GM18508 (cell line): Measurements from ENCODE around the gene R3HDM2.
"Not testable (repeated sequence)": the region's sequence is repeated elsewhere in the genome, so short reads cannot be mapped to it uniquely, and the experiment has no call there.

Source experiments
- ATAC-seq: cut with Tn5 transposase; IDR thresholded peaks from one replicate; pipeline ENCODE4 v1.9.1; 2021; ENCODE audit warnings: moderate number of reproducible peaks; ENCODE audit not compliant: insufficient read depth, unreplicated experiment

Gene R3HDM2

DNA sequence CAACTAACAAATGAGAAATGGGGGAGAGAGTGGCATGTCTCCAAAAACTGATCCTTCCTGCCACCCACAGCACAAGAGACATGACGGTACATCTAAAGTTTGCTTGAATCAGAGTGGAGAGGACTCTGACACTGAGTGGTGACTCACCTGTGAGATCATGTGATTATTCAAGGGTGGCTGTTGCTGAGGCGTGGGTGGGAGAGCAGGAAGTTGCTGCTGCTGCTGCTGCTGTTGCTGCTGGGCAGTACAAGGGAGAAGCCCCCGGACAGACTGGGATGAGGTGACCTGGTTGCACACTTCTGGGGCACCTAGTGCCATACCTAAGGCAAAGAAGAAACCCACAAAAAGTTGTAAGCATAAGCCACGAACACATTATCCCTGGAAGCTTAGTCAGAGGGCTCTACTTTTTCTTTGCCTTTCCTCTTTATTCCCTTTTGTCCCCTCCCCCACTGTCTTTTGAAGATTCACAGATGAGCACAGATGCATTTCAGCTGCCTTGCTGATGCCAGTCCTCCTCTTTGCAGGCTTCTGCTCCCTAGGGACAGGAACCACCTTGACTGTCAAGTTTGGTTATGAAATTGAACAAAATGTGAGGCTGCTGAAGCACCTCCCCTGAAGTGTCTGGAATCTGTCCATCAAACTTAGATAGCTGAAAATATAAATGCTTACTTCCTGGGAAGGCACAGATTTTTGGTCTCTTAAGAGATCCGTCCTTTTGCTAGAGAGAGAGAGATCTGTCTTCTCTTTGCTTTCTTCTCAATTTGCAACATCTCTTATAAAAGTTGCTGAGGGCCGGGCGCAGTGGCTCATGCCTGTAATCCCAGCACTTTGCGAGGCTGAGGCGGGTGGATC is 150.4 kb downstream of the R3HDM2 start:
- ATAC-seq: peak; percentile 71

DNA sequence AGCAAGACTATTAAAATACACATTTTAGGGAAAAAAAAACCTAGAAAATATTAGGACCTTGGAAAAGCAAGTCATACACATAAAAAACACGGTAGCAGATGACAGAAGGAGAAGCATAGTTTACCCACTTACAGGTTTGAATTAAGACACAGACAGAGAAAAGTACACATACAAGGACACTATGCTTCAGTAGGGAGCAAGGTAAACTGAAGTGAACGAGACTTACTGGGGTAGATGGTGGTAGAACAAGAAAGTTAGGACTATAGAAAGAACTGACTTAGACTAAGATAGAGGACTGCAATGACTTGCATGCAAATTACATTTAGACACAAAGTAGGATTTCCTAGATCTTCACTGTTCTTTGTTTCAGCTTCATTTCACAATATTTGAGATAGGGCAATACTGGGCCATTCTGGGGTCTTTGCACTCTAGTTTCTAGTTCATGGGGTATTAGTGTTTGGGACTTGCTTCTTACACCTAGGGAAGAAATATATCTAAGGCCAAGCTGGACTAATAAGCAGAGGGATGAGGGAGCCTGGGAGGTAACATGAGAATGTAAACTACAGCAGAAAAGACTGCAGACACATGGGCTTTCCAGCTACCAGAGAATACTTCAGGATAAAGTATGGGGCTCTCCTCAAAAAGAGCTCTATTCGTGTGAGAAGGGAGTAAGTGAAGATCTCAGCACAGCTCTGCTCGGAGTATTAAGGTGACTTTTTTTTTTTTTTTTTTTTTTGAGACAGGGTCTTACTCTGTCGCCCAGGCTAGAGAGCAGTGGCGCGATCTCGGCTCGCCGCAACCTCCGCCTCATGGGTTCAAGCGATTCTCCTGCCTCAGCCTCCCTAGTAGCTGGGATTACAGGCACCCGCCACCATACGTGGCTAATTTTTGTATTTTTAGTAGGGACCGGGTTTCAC is 152.1 kb downstream of the R3HDM2 start:
- no peak for ATAC-seq

DNA sequence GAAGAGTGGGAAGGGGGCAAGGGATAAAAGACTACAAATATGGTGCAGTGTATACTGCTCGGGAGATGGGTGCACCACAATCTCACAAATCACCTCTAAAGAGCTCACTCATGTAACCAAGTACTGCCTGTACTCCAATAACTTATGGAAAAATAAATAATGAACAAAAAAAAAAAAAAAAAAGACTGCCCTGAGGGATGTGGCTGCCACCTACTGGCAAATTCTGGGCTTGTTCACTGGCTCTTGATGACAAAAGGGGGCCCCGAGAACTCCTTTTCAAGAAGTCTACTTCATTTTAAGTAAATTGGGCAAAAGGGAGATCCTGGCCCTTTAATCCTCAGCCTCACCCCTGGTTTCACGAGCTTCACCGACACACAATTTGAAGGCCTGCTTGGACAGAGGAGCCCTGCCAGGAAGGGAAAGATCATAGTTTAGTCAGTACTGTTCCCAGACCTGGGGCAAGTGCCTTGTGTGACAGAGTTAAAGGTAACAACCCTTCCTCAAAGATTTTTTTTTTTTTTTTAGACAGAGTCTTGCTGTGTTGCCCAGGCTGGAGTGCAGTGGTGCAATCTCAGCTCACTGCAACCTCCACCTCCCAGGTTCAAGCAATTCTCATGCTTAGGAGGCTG is 153.8 kb downstream of the R3HDM2 start:
- ATAC-seq: no peak

DNA sequence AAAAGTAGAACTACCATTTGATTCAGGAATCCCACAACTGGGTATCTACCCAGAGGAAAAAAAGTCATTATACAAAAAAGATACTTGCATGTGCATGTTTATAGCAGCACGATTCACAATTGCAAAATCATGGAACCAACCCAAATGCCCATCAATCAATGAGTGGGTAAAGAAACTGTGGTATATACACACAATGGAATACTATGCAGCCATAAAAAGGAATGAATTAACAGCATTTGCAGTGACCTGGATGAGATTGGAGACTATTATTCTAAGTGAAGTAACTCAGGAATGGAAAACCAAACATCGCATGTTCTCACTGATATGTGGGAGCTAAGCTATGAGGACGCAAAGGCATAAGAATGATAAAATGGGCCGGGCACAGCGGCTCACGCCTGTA is 154.6 kb downstream of the R3HDM2 start:
- not testable (repeated sequence) for ATAC-seq

DNA sequence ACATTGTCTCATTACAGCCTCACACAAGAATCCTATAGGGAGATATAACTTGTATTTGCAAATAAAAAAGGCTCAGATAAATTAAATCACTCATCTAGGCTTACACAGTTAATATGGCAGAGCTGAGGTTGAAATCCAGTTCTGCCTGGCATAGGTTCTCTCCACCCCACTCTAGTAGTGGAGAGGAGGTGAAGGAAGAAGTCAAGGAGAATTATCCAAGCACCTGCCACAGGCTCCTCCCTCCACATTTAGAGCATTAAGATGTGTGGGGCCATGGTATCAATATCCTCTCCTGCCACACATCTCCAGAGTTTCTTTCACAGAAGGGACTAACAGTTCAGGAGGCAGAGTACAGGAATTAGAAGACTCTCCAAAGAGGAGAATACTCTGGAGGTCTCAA is 157.3 kb downstream of the R3HDM2 start:
- no peak for ATAC-seq

DNA sequence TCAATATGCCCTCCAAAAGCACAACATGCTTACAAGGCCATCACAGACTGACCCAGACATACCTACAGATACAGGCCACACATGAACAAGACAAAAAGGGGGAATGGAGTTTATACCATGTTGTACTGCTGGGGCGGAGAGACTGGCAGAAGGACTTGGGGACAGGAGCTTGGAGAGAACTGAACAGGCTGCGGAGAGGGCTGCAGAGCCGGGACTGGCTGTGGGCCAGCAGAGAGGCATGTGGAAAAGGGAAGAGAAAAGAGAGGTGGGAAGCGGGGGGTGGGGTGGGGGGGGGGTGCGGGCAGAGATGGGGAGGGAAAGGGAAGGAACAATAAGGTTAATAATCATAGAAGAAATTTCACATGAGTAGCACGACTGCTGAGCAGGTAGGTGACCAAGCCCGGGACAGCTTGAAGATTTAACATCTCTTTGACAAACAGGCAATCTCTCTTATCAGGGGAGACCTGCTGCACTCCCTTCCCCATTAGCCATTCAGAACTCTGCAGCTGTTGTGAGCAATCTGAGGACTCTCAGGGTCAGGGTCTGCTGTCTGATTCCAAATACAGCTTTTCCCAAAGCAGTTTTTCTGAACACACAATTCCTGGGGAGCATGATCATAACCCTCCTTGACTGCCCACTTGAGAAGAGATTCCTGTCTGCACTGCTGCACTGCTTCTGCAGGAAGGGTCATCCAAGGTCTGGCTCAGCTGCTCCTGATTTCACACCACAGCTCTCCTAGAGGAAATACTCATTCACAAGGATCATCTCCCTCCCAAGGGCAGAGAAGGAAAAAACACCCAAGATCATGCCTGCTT is 158.3 kb downstream of the R3HDM2 start:
- no peak for ATAC-seq

DNA sequence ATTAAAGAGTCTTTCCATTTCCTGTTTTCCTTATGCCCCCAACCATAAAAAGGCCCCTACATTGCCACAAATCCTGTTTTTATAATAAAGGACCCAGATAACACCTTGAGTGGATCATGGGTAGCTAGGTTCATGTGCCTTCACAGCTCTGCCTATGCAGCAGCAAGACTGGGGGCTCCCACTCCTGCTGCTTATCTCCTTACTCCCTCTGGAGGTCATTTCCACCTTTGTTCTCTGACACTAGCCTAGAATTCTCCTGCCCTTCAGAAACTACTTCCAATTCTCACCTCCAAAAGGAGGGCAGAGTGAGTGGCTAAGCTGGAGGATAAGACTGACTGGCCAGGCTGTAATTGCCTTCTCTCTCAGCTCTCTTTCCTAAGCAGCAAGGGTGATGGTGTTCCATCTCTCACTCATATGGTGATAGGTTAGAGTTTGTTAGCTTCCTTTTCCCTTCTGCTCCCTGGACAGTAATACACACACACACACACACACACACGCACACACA is 159.8 kb downstream of the R3HDM2 start:
- ATAC-seq: no peak

DNA sequence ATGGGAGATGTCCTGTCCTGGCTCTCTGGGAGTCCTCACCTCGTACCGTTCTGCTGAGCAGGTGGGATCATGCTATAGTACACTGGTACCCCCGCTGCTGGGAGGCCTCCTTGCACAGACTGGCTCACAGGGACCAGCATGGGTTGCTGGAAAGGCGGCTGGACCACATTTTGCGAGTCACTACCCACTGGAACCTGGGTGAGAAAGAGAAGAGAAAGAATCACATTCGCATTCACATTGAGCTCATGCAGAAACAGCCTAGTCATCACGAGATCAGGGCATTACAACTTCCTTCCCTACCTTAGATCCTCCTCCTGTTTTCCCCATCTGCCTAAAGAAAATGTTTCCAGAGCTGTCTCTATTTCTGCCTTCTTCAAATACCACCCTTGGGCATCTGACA is 162.6 kb downstream of the R3HDM2 start:
- ATAC-seq: no peak

DNA sequence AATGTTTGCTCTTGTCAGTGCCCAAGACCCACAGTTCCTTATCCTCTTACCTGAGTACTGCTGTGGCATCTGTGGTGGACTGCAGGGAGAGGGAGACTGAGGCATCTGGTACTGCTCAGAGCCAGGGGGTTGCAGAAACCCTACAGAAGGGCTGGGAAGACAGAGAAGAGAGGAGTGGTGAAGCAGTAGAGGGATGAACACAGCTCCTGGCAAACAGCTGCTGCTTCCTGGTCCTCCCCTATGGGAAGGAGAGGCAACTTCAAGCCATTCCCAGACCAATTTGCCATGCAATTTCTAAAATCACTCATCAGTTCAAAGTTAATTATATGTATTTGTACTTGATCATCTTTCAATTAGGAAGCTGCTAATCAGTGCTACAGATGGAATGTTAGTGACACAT is 164.2 kb downstream of the R3HDM2 start:
- no peak for ATAC-seq

DNA sequence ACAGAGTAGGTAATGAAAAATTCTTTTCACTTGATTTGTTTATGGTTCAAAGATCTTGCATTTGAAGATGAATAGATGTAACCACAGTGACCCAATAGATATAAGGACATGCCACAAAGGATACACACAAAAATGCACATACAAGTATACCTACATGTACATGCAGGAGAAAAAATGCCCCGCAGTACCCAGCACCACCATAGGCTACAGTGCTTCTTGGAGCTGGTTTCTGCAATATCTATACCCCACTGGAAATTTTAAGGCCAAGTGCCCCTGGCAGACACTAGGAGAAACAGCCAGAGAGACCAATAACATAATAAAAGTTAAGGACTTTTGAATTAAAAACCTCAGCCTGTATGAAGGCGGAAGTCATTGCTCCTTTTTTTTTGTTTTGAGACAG is 167.7 kb downstream of the R3HDM2 start:
- ATAC-seq: no peak

DNA sequence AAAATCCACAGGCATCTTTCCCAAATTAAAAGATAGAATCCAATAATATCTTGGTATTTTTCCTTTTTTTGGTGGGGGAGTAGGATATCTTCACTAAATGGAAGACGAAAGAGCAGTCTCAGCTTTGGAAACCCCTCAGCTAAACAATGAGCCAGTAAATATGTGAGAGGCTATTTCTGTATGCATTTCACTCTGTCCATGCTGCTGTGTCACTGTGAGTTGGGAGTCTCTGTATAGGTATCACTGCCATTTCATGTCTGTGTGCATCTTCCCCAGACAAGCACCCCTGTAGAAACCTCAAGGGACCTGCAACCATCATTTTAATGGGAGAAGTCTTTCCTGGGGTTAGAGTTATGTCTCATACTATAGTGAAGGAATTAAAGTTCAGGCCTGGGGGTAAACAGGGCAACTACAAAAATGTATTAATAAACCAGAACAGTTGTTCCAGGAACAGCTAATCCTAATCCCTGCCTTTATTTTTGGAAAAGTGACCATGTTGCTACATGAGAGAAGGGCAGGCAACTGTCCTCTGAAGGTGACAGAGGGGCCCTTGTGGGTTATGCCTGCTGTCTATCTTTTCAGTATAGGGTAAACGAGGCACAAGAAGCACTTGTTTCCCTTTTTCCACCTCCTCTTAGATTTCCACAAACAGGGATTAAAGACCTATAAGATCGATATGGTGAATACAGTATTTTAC is 168.6 kb downstream of the R3HDM2 start:
- ATAC-seq: no peak

DNA sequence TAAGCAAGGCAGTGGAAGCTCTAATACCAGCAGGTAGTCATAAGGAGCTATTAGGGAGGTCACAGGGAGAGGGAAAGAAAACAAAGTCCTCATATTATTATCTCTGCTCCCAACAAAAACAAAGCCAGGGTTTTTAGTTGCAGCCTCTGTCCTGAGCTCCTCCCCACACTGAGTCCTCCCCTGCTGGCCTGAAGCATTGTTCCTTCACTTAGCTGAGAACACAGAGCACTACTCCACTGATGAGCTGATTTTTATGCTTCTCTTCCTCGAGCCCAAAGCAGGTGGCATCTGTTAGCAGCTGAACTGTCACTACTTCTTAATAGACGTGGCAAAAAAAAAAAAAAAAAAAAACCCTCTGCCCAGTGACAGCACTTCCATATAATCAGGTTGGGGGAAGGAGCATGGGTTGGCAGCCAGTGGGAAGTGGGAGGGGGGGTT is 169.4 kb downstream of the R3HDM2 start:
- no peak for ATAC-seq

DNA sequence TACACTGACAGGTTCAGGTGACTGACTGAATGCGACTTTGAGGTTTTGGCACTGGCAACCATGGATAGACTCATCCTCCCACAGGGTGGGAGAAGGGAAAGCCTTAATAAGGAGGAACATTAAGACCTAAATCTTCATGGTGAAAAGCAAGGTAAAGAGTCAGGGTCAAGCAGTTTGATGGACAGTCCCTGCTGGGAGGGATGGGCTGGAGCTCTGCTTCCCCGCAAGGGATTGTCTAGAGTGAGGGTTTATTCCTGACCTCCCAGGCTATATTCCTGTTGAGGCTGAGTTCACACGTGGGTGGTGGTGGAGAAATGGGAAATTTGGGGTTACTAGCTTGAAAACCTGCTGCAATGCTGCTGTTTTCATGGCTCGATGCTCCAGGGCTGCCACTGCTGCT is 170.5 kb downstream of the R3HDM2 start:
- no peak for ATAC-seq

DNA sequence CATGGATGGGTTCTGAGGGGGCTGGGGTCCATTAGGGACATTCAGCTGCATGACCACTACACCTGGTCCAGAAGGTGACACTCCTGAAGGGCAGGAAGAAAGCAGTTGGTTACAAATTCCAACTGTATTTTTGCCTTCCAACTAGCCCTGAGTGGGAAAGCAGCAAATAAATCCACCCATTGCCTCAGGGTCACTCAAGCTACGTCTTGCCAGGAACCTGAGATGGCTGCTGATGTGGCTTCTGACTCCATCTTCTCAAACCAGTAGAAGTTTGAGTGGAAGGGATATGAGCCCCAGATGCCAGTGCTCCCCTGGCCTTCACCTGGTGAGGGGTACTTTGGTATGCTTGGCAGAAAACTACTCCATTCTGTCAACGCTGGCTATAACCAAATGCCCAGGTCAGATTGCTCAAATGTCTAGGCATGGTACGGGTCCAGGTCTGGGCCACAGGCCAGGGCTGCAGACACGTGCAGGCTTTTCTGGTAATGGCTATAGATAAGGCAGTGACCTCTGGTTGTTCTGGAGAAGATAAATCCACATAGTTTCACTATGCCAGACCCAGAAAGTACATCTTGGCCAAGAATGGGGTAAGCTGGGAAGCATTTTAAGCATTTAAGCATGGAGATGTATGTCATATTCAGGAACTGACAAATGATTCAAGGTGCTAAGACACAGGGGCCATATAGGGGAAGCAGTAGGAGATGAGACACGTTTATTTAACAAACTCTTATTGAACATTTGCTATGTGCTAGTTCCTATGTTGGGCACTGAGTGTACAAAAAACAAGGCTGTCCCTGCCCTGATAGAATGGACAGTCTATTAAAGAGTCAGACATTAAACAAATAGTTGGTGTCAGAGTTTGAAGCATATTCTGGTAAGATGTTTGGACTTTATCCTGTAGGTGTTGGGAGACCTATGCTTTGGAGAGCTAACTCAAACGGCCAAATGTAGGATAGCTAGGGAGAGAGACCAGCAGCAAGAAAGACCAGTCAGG is 171.6 kb downstream of the R3HDM2 start:
- no peak for ATAC-seq

DNA sequence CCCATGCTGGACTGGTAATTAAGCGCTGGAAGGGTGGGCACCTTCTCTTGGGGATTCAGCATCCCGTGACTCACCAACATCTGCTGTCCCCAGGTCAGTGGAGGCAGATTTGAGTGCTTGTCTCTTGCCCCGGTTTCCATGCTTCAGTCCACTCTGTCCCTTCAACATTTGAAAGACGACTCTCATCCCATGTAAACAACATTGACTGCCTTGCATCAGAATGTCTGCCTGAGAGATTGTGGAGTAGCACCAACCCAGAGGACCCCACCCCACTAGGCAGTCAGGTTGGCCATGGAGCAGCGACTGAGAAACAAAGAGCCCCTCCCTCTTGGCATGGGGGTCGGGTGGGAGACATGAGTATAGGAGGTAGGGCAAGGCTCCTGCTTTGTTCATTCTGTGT is 174.9 kb downstream of the R3HDM2 start:
- no peak for ATAC-seq

DNA sequence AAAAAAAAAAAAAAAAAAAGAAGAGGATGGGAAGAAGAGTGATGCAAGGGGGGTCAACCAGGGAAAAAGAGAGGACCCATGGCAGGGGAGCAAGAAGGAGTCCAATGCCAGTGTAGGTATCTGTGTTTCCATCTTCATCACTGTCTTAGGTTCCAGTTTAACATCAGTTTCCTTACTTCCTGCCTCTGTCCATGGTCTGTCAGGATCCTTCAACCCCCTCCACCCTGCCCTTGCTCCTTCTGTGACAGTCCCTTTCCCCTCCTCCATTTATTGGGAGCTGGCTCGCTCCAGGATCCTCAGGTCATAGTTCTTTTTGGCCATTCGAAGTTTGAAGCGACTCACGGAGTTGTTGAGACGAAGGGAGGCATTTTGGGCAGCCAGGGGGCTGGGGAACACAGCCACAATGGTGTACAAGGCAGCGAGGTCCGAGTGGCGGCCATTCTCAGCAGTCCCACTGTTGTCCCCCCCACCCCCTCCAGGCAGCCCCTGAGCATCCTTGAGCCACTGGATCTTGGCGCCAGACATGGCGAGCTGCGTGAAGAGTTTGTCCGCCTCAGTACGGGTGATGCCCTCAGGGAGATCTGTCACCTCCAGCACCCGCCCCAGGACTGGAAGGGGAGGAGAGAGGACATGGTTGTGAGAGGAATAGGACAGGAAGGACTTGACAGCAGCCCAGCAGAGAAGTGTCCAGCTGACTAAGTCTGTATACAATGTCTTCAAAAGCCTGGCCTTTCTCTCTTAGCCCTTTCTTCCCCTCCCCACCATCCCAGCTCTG is 176.2 kb downstream of the R3HDM2 start:
- no peak for ATAC-seq

DNA sequence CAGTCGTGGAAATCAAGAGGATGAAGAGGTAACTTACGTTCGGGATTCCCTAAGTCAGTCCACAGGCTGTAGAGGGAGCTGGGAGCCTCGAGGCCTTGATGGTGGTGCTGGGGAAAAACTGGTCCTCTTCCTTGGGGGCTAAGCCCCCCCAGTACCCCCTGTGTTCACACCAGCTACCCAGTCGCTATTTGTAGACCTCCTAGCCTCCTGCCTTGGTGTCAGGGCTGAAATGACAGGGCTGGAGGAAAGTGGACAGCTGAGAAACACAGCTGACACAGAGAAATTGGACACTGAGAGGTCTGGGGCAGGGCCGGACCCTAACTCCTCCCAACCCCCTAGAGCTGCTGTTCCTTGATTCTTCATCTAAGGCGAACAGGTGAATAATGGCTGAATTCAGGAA is 179.9 kb downstream of the R3HDM2 start, which contains the start of gene STAC3:
STAC3 (minus strand) TSS at position 232 of the 400 bp plus-strand sequence. CDS start 1,551 bp downstream, outside the sequence.
- no peak for ATAC-seq
